Stimulated activated CD4-positive, alpha-beta T cell treated with anti-CD3 and anti-CD28 coated beads, Interleukin-2, amount 100 ng/mL, for 4 hours (primary cell): ENCODE data around the gene MIEF1.
A peak's percentile ranks its signal among the peaks of the same experiment; 100 is the strongest.
"Not testable (repeated sequence)": the region's sequence is repeated elsewhere in the genome, so short reads cannot be mapped to it uniquely, and the experiment has no call there.

Source experiments
- DNase-seq: peaks from one replicate; pipeline ENCODE4 v3.0.0-alpha.2; 2020; ENCODE audit warnings: low read depth

Gene MIEF1

DNA sequence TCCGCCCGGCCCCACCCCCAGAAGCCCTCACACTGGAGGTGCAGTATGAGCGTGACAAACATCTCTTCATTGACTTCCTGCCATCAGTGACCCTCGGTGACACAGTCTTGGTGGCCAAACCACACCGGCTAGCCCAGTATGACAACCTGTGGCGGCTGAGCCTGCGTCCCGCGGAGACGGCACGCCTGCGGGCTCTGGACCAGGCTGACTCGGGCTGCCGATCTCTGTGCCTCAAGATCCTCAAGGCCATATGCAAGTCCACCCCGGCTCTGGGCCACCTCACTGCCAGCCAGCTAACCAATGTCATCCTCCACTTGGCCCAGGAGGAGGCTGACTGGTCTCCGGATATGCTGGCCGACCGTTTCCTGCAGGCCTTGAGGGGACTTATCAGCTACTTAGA lies 11.7 kb downstream of the MIEF1 start:
- no peak for DNase-seq

DNA sequence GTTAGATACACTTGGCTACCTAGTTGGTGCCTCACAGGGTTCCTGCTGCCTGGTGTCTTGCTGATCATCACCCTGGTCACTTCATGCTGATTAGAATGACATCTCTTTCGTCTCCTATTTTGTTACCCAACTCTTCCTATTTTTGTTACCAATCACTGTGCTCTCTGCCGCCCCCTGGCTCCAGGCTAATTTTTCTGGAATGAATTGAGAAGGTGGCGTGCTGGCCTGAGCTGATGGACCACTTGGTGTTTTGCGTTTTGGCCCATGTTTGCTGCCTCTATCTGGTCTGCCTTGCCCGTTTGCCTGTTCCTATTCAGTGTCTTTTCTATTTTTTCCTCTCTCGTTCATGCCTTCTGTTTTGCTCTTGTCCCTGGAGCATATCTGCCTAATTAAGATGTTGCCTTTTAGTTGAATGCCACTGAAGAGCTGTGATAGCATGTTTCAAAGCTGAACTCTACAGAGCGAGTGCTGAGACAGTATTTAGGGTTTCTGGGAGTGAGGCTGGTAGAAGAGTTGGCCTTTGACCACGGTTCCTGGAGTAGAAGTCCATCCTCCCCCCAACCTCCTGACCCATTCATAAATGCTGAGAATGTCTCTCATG lies 12.4 kb downstream of the MIEF1 start:
- no peak for DNase-seq

DNA sequence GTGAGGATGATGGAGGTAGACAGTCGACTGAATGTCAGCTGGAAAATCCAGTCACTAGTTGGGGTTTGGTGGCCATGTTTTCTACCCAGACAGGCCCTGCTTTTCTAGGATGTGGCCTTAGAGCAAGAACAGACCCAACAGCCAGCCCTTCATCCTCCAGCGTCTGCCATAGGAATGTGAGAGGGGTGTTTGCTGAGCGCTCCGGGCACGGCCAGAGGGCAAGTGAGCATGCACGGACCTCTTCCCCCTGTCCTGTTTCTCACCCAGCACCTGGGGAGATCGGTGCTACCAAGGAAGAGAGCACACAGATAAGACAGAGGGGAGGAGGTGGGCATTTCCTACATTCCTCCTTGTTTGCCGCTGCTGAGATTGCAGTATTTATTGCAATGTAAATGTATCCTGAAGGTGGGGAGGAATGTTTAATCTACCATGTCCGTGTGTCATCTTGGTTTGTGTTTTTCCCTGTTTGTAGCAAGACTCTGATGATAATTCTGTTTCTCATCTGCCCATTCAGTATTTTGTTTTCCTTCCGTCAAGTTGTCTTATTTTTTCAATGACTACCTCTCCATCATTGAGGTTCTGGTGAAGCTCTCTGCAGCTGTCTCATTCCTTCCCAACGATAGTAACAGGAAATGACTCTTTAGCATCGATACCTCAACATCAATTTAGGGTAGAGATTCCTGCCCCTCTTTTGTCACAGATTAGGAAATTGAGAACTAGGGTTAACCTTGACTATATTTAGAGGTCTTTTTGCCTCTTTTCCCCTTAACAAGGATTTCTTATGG lies 13.4 kb downstream of the MIEF1 start:
- no peak for DNase-seq

DNA sequence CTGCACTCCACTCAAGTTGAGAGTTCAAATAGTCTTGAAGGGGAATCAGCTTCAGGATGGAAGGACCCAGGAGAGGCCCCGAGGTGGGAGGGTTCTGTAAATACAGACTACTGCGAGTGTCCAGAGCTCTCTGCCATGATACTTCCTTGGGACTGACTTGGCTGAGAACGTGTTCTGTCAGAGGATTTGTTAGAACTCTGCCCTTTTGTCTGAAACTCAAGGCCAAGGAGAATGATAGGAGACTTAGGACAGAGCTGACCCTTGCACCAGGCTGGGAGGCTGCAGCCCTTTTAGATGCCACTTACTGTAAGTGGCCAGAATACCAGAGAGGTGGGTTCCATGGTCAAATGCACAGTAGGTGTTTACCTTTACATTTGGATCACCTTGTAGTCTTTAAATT lies 15.4 kb downstream of the MIEF1 start:
- DNase-seq: no peak

DNA sequence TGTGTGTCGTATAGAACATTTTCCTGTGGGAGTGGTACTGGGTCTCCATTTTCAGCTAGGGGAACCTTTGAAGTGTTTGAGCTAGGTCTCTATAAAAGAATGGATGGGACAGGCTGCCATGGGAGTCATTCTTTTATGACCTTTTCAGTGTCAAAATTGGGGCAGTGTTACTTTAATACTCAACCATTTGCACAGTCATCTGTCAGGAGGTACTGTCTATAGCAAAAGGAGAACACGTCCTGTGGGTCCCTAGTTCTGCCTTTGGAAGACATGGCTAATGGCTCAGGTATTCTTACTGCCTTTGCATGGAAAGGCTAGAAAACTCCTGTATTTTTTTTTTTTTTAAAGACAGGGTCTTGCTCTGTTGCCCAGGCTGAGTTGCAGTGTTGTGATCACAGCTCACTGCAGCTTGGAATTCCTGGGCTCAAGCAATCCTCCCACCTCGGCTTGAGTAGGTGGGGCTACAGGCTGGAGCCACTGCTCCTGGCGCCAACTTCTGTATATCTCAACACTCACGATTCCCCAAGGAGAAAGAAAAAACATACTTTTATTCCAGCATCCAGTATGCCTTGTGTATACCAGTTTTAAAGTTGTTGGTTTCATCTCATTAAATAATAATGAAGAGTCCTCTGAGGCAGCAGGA lies 16.2 kb downstream of the MIEF1 start:
- DNase-seq: no peak

DNA sequence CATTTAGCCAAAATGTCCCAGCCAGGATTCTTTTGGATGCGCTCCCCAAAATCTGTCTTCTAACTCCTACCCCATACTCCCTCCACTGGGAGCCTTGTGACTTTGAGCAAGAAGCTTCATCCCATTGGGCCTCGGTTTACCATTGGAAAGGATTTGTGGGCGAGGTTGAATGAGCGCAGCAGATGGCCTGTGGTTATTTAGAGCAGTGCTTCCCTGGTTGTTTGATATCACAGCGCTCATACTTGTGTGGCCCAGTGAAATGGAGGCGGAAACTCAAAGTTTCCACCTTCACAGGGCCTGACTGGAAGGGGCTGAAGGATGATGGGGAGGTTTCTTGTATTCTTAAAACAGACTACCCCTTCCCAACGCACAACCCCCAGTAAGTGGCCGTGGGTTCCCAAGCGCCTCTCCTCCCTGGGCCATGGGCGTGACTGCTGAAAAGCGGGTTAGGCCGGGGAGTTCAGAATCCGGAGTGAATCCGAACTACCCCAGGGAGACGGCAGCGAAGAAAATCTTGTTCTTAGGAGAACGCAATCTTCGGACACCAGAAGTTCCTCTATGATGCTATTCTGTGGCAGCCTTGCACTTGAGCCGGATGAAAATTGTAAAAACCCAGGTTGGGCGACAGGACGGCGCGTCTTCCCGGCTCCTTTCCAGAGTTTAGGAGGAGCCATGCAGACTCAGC lies 17.0 kb downstream of the MIEF1 start:
- no peak for DNase-seq

DNA sequence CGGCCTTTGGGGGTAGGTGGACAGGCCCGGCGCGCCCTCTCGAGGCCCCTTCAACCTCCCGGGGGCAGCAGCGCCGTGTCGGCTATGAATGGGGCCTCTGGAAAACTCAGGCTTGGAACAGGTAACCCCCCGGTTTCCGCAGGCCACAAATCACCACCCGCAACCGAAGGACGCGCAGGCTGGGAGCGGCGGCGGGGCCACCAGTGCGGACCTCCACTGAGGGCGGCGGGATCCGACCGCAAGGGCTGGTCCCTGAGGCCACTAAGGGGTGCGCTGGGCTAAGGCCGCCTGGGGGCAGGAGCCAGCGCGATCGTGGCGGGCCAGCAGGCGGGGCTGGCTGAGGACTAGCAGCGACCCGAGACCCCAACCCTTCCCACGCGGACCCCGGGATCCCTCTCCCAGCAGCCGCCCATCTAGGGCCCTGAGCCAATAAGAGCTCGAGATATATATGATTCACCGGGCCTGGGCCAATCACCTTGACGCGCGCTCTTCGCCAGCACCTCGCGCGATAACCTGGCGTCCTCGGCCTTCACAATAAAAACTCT lies 17.7 kb downstream of the MIEF1 start:
- peak; percentile 95 for DNase-seq

DNA sequence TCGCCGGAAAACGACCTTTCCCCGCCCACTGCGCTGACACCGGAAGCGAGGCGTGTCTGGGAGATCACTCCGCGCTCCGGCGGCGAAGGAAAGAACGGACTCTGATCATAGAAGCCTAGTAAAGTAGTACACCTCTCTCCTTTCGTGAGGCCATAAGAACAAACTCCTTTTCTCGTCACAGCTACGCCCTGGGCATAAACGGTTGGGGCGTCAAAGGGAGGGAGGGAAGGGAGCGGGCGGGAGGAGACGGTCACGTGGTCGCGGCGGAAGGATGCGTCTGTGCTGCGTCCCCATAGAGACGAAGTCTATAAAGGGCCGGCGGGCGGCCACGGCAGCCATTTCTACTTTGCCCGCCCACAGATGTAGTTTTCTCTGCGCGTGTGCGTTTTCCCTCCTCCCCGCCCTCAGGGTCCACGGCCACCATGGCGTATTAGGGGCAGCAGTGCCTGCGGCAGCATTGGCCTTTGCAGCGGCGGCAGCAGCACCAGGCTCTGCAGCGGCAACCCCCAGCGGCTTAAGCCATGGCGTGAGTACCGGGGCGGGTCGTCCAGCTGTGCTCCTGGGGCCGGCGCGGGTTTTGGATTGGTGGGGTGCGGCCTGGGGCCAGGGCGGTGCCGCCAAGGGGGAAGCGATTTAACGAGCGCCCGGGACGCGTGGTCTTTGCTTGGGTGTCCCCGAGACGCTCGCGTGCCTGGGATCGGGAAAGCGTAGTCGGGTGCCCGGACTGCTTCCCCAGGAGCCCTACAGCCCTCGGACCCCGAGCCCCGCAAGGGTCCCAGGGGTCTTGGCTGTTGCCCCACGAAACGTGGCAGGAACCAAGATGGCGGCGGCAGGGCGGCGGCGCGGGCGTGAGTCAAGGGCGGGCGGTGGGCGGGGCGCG lies 18.4 kb downstream of the MIEF1 start, which contains the start of gene ATF4:
ATF4 (plus strand) TSS at position 337 of the 880 bp plus-strand sequence. CDS start 884 bp downstream, outside the sequence.
- DNase-seq: peak; percentile 83

DNA sequence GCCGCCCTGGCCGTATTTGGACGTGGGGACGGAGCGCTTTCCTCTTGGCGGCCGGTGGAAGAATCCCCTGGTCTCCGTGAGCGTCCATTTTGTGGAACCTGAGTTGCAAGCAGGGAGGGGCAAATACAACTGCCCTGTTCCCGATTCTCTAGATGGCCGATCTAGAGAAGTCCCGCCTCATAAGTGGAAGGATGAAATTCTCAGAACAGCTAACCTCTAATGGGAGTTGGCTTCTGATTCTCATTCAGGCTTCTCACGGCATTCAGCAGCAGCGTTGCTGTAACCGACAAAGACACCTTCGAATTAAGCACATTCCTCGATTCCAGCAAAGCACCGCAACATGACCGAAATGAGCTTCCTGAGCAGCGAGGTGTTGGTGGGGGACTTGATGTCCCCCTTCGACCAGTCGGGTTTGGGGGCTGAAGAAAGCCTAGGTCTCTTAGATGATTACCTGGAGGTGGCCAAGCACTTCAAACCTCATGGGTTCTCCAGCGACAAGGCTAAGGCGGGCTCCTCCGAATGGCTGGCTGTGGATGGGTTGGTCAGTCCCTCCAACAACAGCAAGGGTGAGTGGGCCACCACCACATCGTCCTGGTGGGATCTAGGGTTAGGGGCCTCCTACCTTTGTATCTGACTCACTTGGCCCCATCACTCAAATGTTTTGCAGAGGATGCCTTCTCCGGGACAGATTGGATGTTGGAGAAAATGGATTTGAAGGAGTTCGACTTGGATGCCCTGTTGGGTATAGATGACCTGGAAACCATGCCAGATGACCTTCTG lies 19.2 kb downstream of the MIEF1 start:
- DNase-seq: not testable (repeated sequence)

DNA sequence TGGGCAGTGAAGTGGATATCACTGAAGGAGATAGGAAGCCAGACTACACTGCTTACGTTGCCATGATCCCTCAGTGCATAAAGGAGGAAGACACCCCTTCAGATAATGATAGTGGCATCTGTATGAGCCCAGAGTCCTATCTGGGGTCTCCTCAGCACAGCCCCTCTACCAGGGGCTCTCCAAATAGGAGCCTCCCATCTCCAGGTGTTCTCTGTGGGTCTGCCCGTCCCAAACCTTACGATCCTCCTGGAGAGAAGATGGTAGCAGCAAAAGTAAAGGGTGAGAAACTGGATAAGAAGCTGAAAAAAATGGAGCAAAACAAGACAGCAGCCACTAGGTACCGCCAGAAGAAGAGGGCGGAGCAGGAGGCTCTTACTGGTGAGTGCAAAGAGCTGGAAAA lies 20.0 kb downstream of the MIEF1 start:
- DNase-seq: not testable (repeated sequence)

DNA sequence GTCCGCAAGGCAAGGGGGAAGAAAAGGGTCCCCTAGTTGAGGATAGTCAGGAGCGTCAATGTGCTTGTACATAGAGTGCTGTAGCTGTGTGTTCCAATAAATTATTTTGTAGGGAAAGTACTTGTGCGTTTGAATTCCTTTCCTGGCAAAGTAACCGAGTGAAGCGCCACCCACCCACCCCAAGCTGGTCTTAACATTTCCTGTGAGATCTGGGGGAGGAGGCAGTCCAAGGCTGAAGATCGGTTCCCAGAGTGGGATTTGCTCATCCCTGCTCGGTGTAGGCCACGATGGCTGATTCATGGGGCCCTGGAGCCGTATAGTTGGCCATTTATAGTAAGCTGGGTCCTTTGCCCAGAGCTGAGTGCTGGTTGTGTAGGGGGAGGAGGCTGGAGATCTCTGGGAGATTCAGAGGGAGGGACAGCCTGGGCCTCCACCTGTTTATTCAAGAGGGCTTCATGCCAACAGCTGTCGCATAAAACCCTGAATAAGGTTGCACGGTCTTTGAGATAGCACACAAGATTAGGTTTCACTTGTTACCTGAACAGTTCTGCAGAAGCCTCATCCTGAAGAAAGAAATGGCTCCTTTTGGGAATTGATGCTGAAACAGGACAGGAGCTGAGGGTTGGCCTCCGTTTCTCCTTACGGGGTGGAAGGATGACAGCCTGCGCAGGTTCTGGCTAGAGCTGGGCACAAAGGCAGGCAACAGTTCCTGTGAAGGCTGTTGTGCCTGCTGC lies 20.6 kb downstream of the MIEF1 start:
- no peak for DNase-seq

DNA sequence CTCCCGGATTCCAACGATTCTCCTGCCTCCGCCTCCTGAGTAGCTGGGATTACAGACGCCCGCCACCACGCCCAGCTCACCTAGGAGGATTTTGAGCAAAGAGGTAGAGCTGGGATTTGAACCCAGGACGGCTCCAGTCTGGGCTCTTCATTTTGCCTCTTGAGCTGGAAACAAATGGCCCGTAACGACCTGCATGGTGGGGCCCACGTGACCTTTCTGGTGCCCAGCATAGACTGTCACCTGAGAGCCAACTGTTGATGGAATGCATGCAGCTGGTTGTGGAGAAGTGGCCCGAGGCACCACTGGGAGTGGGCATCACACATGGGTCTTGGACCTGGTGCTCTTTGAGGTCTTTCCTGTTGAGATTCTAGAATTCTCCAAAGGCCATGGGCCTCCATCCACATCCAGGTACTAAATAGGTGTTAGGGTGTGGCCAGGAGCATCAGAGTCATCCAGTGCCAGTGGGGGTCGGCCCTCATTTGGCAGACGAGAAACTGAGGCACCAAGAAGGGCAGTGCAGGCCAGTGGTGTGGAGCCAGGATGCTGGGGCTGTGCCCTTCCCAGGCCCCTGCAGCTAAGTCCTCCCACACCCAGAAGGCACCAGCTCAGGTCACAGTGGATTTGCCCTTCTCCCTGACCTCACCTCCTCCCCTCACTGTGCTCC lies 22.1 kb downstream of the MIEF1 start:
- DNase-seq: no peak

DNA sequence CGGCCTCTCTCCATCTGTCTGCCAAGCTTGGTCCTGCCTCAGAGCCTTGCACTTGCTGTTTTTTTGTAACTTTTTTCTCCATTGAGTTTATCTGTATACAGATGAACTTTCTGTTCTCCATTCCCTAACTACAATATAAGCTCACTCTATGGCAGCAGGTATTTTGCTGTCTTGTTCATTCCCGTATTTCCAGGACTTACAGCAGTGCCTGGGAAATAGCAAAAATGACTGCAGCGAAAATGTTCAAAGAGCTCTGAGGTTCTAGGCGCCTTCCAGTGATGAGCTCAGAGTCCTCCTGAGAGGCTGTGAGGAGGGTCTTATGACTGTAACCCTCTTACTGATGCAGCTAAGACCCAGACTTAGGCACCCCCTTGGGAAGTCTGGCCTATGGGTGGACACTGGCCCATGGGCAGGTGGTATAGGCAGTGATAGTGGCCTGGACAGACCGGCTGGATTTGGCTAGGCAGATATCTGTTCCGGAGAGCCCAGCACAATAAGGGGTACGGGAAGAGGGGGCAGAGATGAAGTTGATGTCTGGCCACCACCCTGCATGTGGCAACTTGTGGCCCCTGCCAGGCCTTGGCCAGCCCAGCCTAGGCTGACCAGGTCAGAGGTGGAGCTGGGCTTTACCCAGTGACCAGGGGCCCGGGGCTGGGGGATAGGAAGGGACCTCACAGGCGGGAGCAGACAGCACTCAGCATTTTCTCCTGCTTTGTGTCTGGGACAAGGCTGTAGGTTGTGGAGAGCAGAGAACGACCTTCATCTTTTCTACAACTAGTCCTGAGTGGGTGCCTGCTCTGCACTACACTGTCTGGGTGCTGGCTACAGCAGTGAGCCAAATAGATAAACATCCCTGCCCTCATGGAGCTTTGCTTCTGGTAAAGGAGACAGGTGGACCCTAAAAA lies 22.9 kb downstream of the MIEF1 start:
- no peak for DNase-seq

DNA sequence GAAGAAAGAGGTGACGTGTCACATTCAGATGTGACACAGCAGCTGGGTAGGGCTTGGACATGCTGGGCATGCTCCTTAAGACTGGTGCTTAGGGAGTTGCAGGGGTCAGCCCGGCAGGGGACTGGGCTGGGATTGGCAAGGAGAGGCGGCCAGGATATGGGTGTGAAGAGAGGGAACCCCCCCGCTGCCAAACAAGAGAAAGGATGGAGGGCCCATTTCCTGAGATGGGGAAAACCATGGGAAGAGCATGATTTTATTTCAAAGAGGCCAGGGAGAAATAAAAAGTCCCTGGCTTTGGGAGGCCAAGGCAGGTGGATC lies 23.5 kb downstream of the MIEF1 start:
- DNase-seq: no peak

DNA sequence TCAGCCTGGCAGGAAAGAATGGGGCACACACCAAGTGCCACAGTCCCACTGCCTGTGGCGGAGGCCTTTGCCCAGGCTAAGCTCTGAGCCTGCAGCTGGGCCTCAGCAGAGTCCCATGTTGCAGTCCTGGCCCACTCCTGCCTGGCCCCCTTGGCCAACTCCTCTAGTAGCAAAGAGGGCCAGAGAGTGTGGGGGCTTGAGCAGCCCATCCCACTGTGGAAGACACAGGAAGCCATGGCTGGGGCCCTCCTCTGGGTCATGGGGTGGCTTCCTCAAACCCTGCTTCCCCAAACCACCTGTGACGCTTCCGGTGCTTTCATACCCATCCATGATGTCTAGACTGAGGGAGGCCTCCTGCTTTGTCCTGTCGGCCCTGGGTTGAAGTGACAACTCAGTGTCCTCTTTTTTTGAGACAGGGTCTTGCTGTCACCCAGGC lies 24.7 kb downstream of the MIEF1 start:
- no peak for DNase-seq

DNA sequence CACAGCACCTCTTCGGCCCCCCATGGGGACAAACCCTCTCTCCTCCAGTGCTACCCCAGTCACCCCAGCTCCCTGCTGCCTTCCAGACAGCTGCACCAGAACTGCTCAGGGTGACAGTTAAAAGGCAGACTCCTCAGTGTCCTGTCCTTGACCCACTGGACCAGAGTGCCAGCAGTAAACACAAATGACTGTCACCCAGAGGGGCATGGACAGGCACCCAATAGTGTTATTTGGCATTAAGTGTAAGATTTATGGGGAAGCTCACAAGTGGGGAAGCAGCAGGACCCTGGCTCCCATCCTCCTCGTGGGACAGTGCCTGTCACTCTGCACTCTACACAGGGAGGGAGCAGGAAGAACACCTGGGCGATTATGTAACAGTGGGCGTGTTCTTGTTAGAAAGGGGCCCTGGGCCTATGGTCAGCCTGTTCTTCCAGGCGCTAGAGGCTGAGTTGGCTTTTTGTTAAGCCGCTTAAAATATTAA lies 25.4 kb downstream of the MIEF1 start:
- no peak for DNase-seq

DNA sequence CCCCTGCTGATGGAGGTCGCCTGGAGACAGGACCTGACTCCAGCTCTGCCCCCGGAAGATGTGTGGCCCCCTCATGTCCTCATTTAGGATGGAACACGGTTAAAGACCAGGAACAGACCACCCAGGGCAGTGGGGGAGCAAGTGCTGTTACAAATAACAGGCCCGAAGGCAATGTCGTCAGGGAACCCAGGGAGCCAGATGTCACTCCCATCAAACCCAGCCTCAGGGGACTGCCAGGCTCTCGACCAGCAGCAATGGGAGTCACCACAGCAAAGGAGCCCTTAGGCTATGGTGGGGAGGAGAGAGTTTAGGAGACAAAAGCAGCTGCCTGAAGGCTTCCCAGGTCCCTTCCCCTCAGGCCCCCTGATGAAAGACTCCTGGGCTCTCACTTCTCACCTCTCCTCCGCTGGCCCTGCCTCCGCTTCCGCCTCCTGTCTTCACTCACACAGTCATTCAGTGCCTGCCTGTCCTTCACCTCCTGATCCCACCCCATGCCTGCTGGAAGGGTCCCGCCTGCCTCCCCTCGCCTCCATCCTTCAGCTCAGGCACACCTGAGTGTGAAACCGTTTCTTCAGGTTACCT lies 26.1 kb downstream of the MIEF1 start:
- DNase-seq: no peak
